ENCODE results near the gene ABI1.

ABI1 gene

GRCh38 chr10:26881600-26882331, 21.0 kb upstream of the ABI1 start:
- H3K4me3 ChIP-seq (replicated peaks in 1 of 2; ENCODE audit: low read depth in 2 of 2, low read length in 2 of 2): no peak overlapping the region
- peak; percentile 79 for TF ChIP-seq CTCF (IDR thresholded peaks at IDR 0.05; ENCODE audit: low read depth, low read length)
- peak; percentile 83 for DNase-seq (ENCODE audit: low read depth in 2 of 2)

- TF ChIP-seq CTCF (IDR thresholded peaks at IDR 0.05; ENCODE audit: low read depth, low read length): no peak
- no peak for DNase-seq (ENCODE audit: low read depth in 2 of 2)
- H3K4me3 ChIP-seq (replicated peaks in 1 of 2; ENCODE audit: low read depth in 2 of 2, low read length in 2 of 2): no peak overlapping the region
Measured at GRCh38 chr10:26879744-26880143, 19.0 kb upstream of the ABI1 start.

- TF ChIP-seq CTCF (IDR thresholded peaks at IDR 0.05; ENCODE audit: low read depth, low read length): no peak
- H3K4me3 ChIP-seq (replicated peaks in 1 of 2; ENCODE audit: low read depth in 2 of 2, low read length in 2 of 2): no peak overlapping the region
- no peak for DNase-seq (ENCODE audit: low read depth in 2 of 2)
Measured at GRCh38 chr10:26870766-26871165, 10.0 kb upstream of the ABI1 start.

- DNase-seq (ENCODE audit: low read depth in 2 of 2): peak in 1 of 2 donors; percentile 4
- TF ChIP-seq CTCF (IDR thresholded peaks at IDR 0.05; ENCODE audit: low read depth, low read length): no peak
- no peak overlapping the region for H3K4me3 ChIP-seq (replicated peaks in 1 of 2; ENCODE audit: low read depth in 2 of 2, low read length in 2 of 2)
Measured at GRCh38 chr10:26869528-26869927, 8.8 kb upstream of the ABI1 start.

GRCh38 chr10:26863351-26864076, 2.8 kb upstream of the ABI1 start:
- H3K4me3 ChIP-seq (replicated peaks in 1 of 2; ENCODE audit: low read depth in 2 of 2, low read length in 2 of 2): no peak overlapping the region
- no peak for TF ChIP-seq CTCF (IDR thresholded peaks at IDR 0.05; ENCODE audit: low read depth, low read length)
- DNase-seq (ENCODE audit: low read depth in 2 of 2): no peak

GRCh38 chr10:26861205-26861998, 644 bp upstream of the ABI1 start:
- H3K4me3 ChIP-seq (replicated peaks in 1 of 2; ENCODE audit: low read depth in 2 of 2, low read length in 2 of 2): peak overlapping the region in 1 of 2 donors; percentile 34
- no peak for DNase-seq (ENCODE audit: low read depth in 2 of 2)
- TF ChIP-seq CTCF (IDR thresholded peaks at IDR 0.05; ENCODE audit: low read depth, low read length): peak; percentile 67
